Hepatocyte (in vitro differentiated cells): ENCODE data around the gene EGF.

Experiments
- EZH2 ChIP-seq: fragments of 200-600 bp; sonication (generic); IDR thresholded peaks from 2 replicates; pipeline ENCODE4 v1.6.1; 2016; ENCODE audit warnings: antibody characterized with exemption, mild to moderate bottlenecking, borderline replicate concordance
- TF ChIP-seq, protein P1 (sequence below): fragments of 200-600 bp; sonication (generic); IDR thresholded peaks from 2 replicates; pipeline ENCODE4 v1.5.1; 2016; ENCODE audit warnings: antibody characterized with exemption, mild to moderate bottlenecking; ENCODE audit not compliant: poor library complexity

DNA sequence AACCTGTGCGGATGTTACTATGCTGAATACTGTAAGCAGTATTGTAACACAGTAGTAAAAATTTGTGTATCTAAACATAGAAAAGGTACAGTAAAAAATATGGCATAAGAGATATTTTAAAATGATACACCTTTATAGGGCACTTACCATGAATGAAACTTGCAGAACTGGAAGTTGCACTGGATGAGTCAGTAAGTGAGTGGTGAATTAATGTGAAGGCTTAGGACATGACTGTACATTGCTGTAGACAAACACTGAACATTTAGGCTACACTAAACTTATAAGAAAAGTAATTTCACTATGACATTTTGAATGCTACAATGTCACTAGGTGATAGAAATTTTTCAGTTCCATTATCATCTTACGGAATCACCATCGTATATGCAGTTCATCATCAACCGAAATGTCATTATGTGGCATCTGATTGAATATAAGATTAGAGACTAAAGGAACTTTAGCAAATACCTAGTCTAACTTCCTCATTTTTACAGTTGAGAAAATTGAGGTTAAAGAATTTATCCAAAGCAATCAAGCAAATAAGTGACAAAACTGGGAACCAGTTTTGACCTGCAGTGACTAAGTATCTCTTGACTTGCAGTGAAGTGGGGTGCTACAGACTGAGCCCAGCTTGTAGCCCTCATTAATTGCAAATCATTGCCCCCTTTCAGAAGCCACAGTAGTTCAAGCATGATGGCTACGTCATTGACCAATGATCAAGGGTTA lies 55.3 kb downstream of the EGF start:
- TF ChIP-seq, protein P1, sequence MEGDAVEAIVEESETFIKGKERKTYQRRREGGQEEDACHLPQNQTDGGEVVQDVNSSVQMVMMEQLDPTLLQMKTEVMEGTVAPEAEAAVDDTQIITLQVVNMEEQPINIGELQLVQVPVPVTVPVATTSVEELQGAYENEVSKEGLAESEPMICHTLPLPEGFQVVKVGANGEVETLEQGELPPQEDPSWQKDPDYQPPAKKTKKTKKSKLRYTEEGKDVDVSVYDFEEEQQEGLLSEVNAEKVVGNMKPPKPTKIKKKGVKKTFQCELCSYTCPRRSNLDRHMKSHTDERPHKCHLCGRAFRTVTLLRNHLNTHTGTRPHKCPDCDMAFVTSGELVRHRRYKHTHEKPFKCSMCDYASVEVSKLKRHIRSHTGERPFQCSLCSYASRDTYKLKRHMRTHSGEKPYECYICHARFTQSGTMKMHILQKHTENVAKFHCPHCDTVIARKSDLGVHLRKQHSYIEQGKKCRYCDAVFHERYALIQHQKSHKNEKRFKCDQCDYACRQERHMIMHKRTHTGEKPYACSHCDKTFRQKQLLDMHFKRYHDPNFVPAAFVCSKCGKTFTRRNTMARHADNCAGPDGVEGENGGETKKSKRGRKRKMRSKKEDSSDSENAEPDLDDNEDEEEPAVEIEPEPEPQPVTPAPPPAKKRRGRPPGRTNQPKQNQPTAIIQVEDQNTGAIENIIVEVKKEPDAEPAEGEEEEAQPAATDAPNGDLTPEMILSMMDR, result no peak
- no peak for TF ChIP-seq EZH2
